Activated T-cell treated with anti-CD3 and anti-CD28 coated beads for 1 hour (primary cell): ENCODE data around the gene FNDC3A.

Experiments used
- DNase-seq: peaks from one replicate; pipeline ENCODE4 v3.0.0-alpha.2; 2020; ENCODE audit warnings: low read depth

Gene FNDC3A

GRCh38 chr13:48975856-48976575, at the start of gene FNDC3A:
TSS of gene FNDC3A (plus strand) at chr13:48975912. CDS start at chr13:49006191, 30,279 bp downstream.
- peak; percentile 75 for DNase-seq

- DNase-seq, result no peak
Measured at GRCh38 chr13:48928757-48929430, 46.8 kb upstream of the FNDC3A start.

- DNase-seq, result no peak
Measured at GRCh38 chr13:48930918-48931317, 44.8 kb upstream of the FNDC3A start.

GRCh38 chr13:48938308-48938943, 37.3 kb upstream of the FNDC3A start:
- no peak for DNase-seq

GRCh38 chr13:48939728-48940127, 36.0 kb upstream of the FNDC3A start:
- DNase-seq, result no peak

- no peak for DNase-seq
Measured at GRCh38 chr13:48942131-48942530, 33.6 kb upstream of the FNDC3A start.

- no peak for DNase-seq
Measured at GRCh38 chr13:48944221-48944620, 31.5 kb upstream of the FNDC3A start.

- DNase-seq, result no peak
Measured at GRCh38 chr13:48945626-48946025, 30.1 kb upstream of the FNDC3A start.

- DNase-seq, result no peak
Measured at GRCh38 chr13:48946163-48946562, 29.5 kb upstream of the FNDC3A start.

GRCh38 chr13:48949566-48950500, 25.9 kb upstream of the FNDC3A start:
- DNase-seq, result no peak

- DNase-seq, result no peak
Measured at GRCh38 chr13:48950501-48950875, 25.2 kb upstream of the FNDC3A start.

GRCh38 chr13:48954081-48954480, 21.6 kb upstream of the FNDC3A start:
- no peak for DNase-seq

GRCh38 chr13:48955536-48955935, 20.2 kb upstream of the FNDC3A start:
- no peak for DNase-seq

GRCh38 chr13:48961379-48961778, 14.3 kb upstream of the FNDC3A start:
- DNase-seq, result no peak

- no peak for DNase-seq
Measured at GRCh38 chr13:48962281-48962680, 13.4 kb upstream of the FNDC3A start.

- DNase-seq, result no peak
Measured at GRCh38 chr13:48965736-48966135, 10.0 kb upstream of the FNDC3A start.

- DNase-seq, result no peak
Measured at GRCh38 chr13:48969685-48970084, 6.0 kb upstream of the FNDC3A start.

GRCh38 chr13:48973845-48974431, 1.8 kb upstream of the FNDC3A start:
- DNase-seq, result no peak

- peak; percentile 44 for DNase-seq
Measured at GRCh38 chr13:48975101-48975855, 434 bp upstream of the FNDC3A start.

- DNase-seq, result no peak
Measured at GRCh38 chr13:48976576-48977285, 1.0 kb downstream of the FNDC3A start.
